GM19324 (cell line): ENCODE data around the gene CYP2C19.
"Not testable (repeated sequence)": the region's sequence is repeated elsewhere in the genome, so short reads cannot be mapped to it uniquely, and the experiment has no call there.

Experiments used
- ATAC-seq: cut with Tn5 transposase; IDR thresholded peaks from one replicate; pipeline ENCODE4 v1.9.1; 2021; ENCODE audit warnings: mild to moderate bottlenecking, moderate library complexity; ENCODE audit not compliant: unreplicated experiment, low FRiP score

CYP2C19 gene

GRCh38 chr10:94878649-94879048, 116.2 kb downstream of the CYP2C19 start:
- no peak for ATAC-seq

GRCh38 chr10:94879214-94879613, 116.7 kb downstream of the CYP2C19 start:
- no peak for ATAC-seq

- ATAC-seq: no peak
These were observed 126.6 kb downstream of the CYP2C19 start for GRCh38 chr10:94889123-94889522.

GRCh38 chr10:94890264-94891022, 128.0 kb downstream of the CYP2C19 start:
- ATAC-seq: no peak

- ATAC-seq: not testable (repeated sequence)
These were observed 135.9 kb downstream of the CYP2C19 start for GRCh38 chr10:94898414-94898813.

GRCh38 chr10:94902080-94902479, 139.6 kb downstream of the CYP2C19 start:
- no peak for ATAC-seq

- ATAC-seq: peak; percentile 46
These were observed 140.1 kb downstream of the CYP2C19 start for GRCh38 chr10:94902570-94902969.
